Heart left ventricle (tissue), 16 donors: ENCODE data around the gene MRPS23. TPM values are rescaled to one million over a fixed set of nuclear protein-coding genes. Genes with fewer than 3 reads are reported as not detected.

ENCODE experiments used
- ATAC-seq, 4 donors: fragments of 200-7000 bp; cut with Tn5 transposase; one replicate each; pipeline ENCODE4 v1.9.1; 2020 to 2022; ENCODE audit warnings: moderate library complexity in 4 of 4, mild to moderate bottlenecking in 3 of 4, moderate number of reproducible peaks in 1 of 4
- DNase-seq, 5 donors: peaks; one replicate each; pipeline ENCODE4 v3.0.0-alpha.2; 2020
- H3K27ac ChIP-seq, 12 donors: fragments of 200-600 bp; sonication (generic) in 4 of 12; one replicate each; pipeline versions ENCODE4 v1.5.0 to v1.8.0; 2016 to 2022; ENCODE audit warnings: mild to moderate bottlenecking in 2 of 12
- H3K27me3 ChIP-seq, 9 donors: fragments of 200-600 bp; sonication (generic) in 2 of 9; one replicate each; pipeline versions ENCODE4 v1.5.1 to v1.8.0; 2016 to 2022; ENCODE audit warnings: mild to moderate bottlenecking in 3 of 9
- H3K36me3 ChIP-seq, 9 donors: fragments of 200-600 bp; sonication (generic) in 2 of 9; one replicate each; pipeline versions ENCODE4 v1.5.0 to v1.8.0; 2018 to 2022; ENCODE audit warnings: mild to moderate bottlenecking in 2 of 9
- H3K4me1 ChIP-seq, 12 donors: fragments of 200-600 bp; sonication (generic) in 4 of 12; one replicate each; pipeline versions ENCODE4 v1.5.0 to v1.8.0; 2016 to 2022; ENCODE audit warnings: mild to moderate bottlenecking in 3 of 12
- H3K4me3 ChIP-seq, 12 donors: fragments of 200-600 bp; sonication (generic) in 4 of 12; one replicate each; pipeline versions ENCODE4 v1.5.0 to v1.8.0; 2017 to 2022; ENCODE audit warnings: mild to moderate bottlenecking in 9 of 12, moderate library complexity in 4 of 12
- H3K9me3 ChIP-seq, 12 donors: fragments of 200-600 bp; sonication (generic) in 4 of 12; one replicate each; pipeline versions ENCODE4 v1.5.0 to v1.8.0; 2016 to 2022; ENCODE audit warnings: mild to moderate bottlenecking in 1 of 12
- POLR2A ChIP-seq, 2 donors: fragments of 450-650 bp; IDR thresholded peaks; one replicate each; pipeline ENCODE4 v1.6.1; 2017; ENCODE audit warnings: antibody characterized with exemption in 2 of 2, mild to moderate bottlenecking in 2 of 2, moderate library complexity in 2 of 2
- WGBS, 4 donors: extraction: QIAGEN DNeasy Blood & Tissue Kit in 2 of 4; methylation state at CpG; one replicate each; pipeline versions ENCODE4 v1.1.5 to v1.1.7; 2013 to 2018; 5-methylcytosine and 5-hydroxymethylcytosine counted together
- intact Hi-C, 10 donors: fragments of 100-400 bp; cut with DNase I; formaldehyde crosslinking; loops; one replicate each; pipeline versions ENCODE4 v1.11.1 to v1.14.2; 2022
- polyA plus RNA-seq, 2 donors: library from polyadenylated mRNA; stranded (reverse); fragments of 200-250 nt; gene quantifications; one replicate each; pipeline ENCODE4 v1.2.3, GENCODE V29; 2013
- total RNA-seq, 9 donors: library from RNA; depleted of rRNA in 2 of 9; stranded (reverse); fragments of >200 nt in 2 of 9; fragmentation: NEBNext Ultra II Directional in 3 of 9; extraction: Animal tissue kit (Norgen Biotek cat#: 25700) in 3 of 9; gene quantifications; one replicate each; pipeline versions ENCODE4 v1.1.0 to v1.2.4, GENCODE V29; 2016 to 2023
- TF ChIP-seq, protein P1 (sequence below), 12 donors: fragments of 200-600 bp; sonication (generic) in 4 of 12; IDR thresholded peaks; one replicate each; pipeline versions ENCODE4 v1.5.0 to v1.8.0; 2018 to 2022; ENCODE audit warnings: antibody characterized with exemption in 12 of 12, mild to moderate bottlenecking in 5 of 12
- donor health status: ischemic (EF 13 %, LVEDD 7.1; RV severe dilation, severe dysfunction).
- donor health status: healthy with polysubstance abuse.
- donor health status: DM: no; HTN: yes; CAD: no.
- donor health status: DM: no; HTN: no; CAD: no.
- donor health status: ischemic (EF 25% LVEDD 6.9; RV normal size, moderate dysfunction).
- donor health status: ischemic (EF 25% LVEDD 5.7; RV mildly dilated, moderate dysfunction).
- donor health status: healthy.
- donor health status: DM: yes; HTN: yes; CAD: no.
- donor health status: ischemic (EF 35%, LVEDD 5.7; RV mildly dilated, moderate dysfunction).
- donor health status: nonischemic (EF 11% LVEDD 7.7; RV severe dilation, severe dysfunction).
- donor health status: DM: yes; HTN: yes; CAD: no.
- donor health status: PGD.
- donor health status: ischemic (EF 29% LVEDD 5.4; RV normal size, mild dysfunction).
- donor health status: nonischemic (EF 23%, LVEDD 6.1; RV moderate dilation, normal function).

MRPS23 gene
- total and polyA plus RNA-seq, 11 donors = 23.9 to 207 (median 71.8) TPM

DNA sequence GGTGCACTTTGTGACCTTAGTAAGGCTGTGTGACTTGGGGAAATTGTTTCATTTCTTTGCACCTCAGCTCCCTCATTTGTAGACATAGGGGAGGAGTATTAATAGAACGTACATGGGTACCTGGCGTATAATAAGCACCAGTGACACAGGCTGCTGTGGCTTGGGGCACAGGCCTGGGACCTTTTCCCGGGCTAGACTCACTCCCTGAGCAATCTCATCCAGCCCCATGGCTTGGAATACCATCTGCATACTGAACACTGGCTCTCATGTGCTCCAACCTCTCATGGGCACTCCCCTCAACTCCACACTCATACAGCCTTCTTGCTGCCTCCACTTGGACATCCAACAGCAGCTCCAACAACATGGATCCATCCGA is 41.0 kb upstream of the MRPS23 start:
- no peaks in the 10 kb centered on the region for H3K36me3 ChIP-seq
- TF ChIP-seq, protein P1, sequence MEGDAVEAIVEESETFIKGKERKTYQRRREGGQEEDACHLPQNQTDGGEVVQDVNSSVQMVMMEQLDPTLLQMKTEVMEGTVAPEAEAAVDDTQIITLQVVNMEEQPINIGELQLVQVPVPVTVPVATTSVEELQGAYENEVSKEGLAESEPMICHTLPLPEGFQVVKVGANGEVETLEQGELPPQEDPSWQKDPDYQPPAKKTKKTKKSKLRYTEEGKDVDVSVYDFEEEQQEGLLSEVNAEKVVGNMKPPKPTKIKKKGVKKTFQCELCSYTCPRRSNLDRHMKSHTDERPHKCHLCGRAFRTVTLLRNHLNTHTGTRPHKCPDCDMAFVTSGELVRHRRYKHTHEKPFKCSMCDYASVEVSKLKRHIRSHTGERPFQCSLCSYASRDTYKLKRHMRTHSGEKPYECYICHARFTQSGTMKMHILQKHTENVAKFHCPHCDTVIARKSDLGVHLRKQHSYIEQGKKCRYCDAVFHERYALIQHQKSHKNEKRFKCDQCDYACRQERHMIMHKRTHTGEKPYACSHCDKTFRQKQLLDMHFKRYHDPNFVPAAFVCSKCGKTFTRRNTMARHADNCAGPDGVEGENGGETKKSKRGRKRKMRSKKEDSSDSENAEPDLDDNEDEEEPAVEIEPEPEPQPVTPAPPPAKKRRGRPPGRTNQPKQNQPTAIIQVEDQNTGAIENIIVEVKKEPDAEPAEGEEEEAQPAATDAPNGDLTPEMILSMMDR (IDR thresholded peaks at IDR 0.05) = no peak
- TF ChIP-seq POLR2A (IDR thresholded peaks at IDR 0.05) = no peak
- DNase-seq (peak in 3 of 5 donors; percentile 61 to 76 (median 70)), ATAC-seq (peak; percentile 28 to 54 (median 46))
- WGBS, 4 donors = 56 to 71% (median 62%) methylated on average over 4 of the region's 4 CpGs
- no peaks in the 10 kb centered on the region for H3K27me3 ChIP-seq
- intact Hi-C loops = loop anchor here (2.0 to 5.0 kb wide), 12 partner anchors 16 to 104 kb away; partner anchors contain the start of genes MRPS23 (in 3 of the 10), VEZF1 (in 2 of the 10) and CUEDC1 (in 1 of the 10)
- peaks cover 6 to 80% (median 73%) of the 10 kb centered on the region in 12 donors for H3K4me1 ChIP-seq
- no peak overlapping the region for H3K4me3 ChIP-seq
- H3K27ac ChIP-seq = peak overlapping the region; percentile 92 to 100 (median 97)
- no peaks in the 10 kb centered on the region for H3K9me3 ChIP-seq

DNA sequence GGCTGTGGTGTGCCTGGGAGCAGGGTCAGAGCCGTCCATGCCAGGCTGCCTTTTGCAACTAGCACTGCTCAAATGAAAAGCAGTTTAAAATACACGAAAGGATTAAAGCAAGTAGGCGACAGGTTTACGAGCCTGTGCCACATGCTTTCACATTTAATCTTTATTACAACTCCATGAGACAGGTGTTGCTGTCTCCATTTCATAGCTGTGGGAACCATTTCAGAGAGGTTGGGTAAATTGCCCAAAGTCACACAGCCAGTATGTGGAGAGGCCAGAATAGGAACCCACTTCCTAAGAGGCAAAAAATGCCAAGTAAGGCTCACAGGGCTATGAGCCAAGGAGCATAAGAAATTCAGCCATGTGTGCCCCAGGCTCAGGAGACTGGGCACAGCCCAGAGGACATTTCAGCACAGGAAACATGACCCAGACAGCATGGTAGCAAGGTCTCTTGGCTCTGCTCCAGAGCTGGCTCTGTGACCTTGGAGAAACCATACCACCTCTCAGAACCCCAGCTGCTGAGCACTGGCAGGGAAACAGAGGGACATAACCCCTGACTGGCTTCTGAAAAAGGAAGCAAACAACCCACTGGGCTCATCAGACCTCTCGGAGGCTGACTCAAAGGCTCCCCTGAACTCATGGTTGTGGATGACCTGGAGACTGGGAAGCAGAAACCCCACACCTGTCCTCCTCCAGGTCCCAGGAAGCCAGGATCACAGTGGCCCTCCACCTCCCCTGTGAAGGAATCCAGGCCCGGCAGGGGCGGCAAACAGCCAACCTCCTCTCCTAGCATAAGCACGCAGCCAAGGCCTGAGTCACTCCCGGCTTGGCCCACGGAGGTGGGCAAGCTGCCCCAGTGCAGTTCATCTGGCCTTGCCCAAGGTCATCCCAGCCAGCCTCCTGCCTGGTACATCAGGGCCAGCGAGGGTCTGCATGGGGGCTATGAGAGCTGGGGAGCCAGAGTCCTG is 40.3 kb upstream of the MRPS23 start:
- intact Hi-C loops = loop anchor here (2.0 to 5.0 kb wide), 12 partner anchors 15 to 105 kb away; partner anchors contain the start of genes MRPS23 (in 3 of the 10), VEZF1 (in 2 of the 10) and CUEDC1 (in 1 of the 10)

DNA sequence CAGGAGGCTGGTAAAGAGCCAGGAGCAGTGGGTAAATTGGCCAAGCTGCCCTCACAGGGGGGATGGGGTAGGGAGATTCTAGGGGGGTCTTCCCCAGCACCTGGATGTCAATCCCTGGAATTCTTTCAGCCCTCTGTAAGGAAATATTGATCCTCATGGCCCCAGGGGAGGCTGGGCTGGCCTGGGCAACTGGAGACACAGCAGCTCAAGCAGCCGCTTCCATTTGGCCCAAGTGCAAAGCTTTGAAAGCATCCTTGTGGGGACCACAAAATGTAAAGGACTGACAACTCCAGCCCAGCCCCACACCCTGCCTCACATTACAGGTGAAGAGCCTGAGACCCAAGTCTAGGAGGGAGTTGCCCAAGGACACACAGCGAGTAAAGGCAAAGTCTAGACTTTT is 39.4 kb upstream of the MRPS23 start:
- intact Hi-C loops = no loop called here
- peaks cover 6 to 64% (median 58%) of the 10 kb centered on the region in 12 donors for H3K4me1 ChIP-seq
- peaks cover 0 to 15% (median 12%) of the 10 kb centered on the region in 9 donors for H3K36me3 ChIP-seq
- peak overlapping the region; percentile 92 to 100 (median 97) for H3K27ac ChIP-seq
- H3K27me3 ChIP-seq = no peaks in the 10 kb centered on the region
- WGBS, 4 donors = 92 to 98% (median 94%) methylated on average over 2 of the region's 2 CpGs
- no peaks in the 10 kb centered on the region for H3K9me3 ChIP-seq
- ATAC-seq (no peak), DNase-seq (peak in 1 of 5 donors; percentile 26)
- TF ChIP-seq, protein P1 (IDR thresholded peaks at IDR 0.05) = no peak
- no peak for TF ChIP-seq POLR2A (IDR thresholded peaks at IDR 0.05)
- no peak overlapping the region for H3K4me3 ChIP-seq

More for the DNA sequence above, 40.3 kb upstream of the MRPS23 start:
- ATAC-seq (peak; percentile 43 to 67 (median 65)), DNase-seq (peak; percentile 86 to 94 (median 93))
- Histone ChIP-seq H3K9me3 (no peaks in the 10 kb centered on the region), H3K4me1 (peaks cover 6 to 73% (median 67%) of the 10 kb centered on the region in 12 donors), H3K27me3 (no peaks in the 10 kb centered on the region), H3K27ac (peak overlapping the region; percentile 92 to 100 (median 97)), H3K36me3 (peaks cover 0 to 6% (median 3%) of the 10 kb centered on the region in 9 donors), H3K4me3 (no peak overlapping the region)
- TF ChIP-seq, protein P1 (IDR thresholded peaks at IDR 0.05) = no peak
- no peak for TF ChIP-seq POLR2A (IDR thresholded peaks at IDR 0.05)
- 51 to 60% (median 55%) methylated on average over 9 to 11 of the region's 11 CpGs for WGBS, 4 donors
